ENCODE data around the gene PIEZO2.

Gene PIEZO2

DNA sequence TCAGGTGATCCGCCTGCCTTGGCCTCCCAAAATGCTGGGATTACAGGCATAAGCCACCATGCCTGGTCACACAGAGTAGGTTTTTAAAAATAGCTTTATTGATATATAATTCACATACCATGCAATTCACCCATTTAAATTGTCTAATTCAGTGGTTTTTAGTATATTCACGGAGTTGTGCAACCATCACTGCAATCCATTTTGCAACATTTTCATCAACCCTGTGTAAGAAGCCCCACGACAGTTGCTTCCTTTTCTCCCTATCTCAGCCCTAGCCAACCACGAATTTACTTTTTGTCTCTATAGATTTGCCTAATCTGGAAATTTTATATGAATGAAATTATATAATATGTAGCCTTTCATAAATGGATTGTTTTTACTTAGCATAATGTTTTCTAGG lies 357.2 kb downstream of the PIEZO2 start:
- POLR2A ChIA-PET (ENCODE audit: low non-redundant PET): no interaction called here
- CTCF ChIA-PET: interaction anchor here (0.6 kb wide), 1 partner anchor 370 kb away, joined by 3 read pairs; no protein-coding TSS in a partner anchor
- no peak for DNase-seq (ENCODE audit: low spot score)

DNA sequence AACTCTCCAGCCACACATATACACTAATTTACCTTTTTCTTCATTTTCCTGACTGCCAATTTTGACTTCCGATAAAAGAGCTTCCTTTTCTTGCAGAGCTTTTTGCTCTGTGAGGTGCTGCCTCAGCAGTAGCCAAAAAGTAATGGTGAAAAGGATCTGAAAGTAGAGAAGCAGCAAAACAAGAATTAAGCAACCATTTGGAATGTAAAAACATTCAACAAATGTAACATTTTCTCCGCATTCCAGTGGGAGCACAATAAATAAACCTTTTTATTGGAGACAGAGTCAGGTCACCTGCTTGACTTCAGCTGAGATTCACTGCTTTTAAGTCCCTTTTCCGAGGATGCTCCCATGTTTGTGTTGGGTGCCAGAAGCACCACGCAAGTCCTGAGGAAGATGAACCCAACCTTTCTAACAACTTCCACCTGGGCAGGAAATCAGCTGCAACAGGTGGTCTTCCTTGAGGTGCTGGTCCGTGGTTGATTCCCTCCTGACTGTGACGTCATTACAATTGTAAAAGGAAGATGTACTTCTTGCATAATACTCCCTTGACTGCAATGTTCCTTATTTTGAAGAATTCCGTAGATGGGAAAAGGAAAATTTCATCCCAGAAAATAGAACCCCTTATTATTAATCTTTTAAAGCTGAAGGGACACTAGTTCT lies 358.1 kb downstream of the PIEZO2 start:
- no peak overlapping the region for H3K27ac ChIP-seq
- no peak for DNase-seq (ENCODE audit: low spot score)
- POLR2A ChIA-PET (ENCODE audit: low non-redundant PET): no interaction called here
- CTCF ChIA-PET: interaction anchor here (0.6 kb wide), 2 partner anchors 312 to 371 kb away, joined by 3 to 5 read pairs; no protein-coding TSS in a partner anchor
- TF ChIP-seq, protein P1, sequence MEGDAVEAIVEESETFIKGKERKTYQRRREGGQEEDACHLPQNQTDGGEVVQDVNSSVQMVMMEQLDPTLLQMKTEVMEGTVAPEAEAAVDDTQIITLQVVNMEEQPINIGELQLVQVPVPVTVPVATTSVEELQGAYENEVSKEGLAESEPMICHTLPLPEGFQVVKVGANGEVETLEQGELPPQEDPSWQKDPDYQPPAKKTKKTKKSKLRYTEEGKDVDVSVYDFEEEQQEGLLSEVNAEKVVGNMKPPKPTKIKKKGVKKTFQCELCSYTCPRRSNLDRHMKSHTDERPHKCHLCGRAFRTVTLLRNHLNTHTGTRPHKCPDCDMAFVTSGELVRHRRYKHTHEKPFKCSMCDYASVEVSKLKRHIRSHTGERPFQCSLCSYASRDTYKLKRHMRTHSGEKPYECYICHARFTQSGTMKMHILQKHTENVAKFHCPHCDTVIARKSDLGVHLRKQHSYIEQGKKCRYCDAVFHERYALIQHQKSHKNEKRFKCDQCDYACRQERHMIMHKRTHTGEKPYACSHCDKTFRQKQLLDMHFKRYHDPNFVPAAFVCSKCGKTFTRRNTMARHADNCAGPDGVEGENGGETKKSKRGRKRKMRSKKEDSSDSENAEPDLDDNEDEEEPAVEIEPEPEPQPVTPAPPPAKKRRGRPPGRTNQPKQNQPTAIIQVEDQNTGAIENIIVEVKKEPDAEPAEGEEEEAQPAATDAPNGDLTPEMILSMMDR (conservative IDR thresholded peaks at IDR 0.05; ENCODE audit: low read depth): no peak

More for the DNA sequence above, 357.2 kb downstream of the PIEZO2 start:
- TF ChIP-seq, protein P1 (conservative IDR thresholded peaks at IDR 0.05; ENCODE audit: low read depth): no peak
- H3K27ac ChIP-seq: no peak overlapping the region

DNA sequence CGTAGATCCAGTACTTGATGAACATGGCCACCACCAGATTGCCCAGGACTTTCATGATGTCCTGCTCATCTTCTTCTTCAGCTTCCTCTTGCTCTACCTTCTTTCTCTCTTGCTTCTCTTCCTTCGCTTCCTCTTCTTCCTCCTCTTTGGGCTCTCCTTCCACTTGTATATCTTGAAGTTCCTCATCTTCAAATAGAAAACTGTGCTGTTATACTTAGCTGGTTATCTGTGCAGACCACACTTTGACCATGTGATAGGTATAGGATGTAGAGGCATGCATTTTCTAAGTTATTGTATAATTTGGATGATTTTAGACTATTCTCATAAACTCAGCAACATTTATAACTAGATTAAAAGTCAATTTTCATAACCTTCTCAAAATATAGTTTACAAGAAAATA lies 360.2 kb downstream of the PIEZO2 start:
- ChIA-PET POLR2A (ENCODE audit: low non-redundant PET) (no interaction called here), CTCF (no interaction called here)
- TF ChIP-seq, protein P1 (conservative IDR thresholded peaks at IDR 0.05; ENCODE audit: low read depth): no peak
- no peak overlapping the region for H3K27ac ChIP-seq
- DNase-seq (ENCODE audit: low spot score): no peak

DNA sequence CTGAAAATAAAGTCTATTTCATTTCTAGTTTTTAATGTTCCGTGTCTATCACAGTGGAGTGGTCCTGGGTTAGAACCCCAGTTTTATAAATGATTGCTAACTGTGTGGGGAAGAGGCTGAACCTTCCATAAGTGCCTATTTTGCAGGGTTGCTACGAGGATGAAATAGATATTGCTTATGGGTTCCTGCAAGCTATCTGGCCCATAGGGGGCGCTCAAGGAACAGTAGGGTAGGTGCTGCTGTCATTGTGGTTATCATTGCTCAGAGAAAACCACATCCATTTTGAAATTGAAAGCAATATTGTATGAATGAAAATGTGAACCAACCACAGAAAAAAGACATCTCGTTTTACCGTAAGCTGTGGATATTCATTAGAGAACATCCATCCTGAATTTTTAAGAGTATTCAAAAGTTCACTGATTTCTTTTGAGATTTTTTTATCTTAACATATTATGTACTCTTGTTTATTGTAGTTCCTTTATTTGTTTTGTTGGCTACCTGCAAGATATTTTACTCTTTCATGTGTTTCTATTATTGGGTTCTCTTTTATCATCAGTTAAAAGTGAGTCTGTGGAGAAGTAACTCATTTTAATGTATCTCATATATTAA lies 362.0 kb downstream of the PIEZO2 start:
- no peak overlapping the region for H3K27ac ChIP-seq
- DNase-seq (ENCODE audit: low spot score): peak; percentile 42
- TF ChIP-seq, protein P1 (conservative IDR thresholded peaks at IDR 0.05; ENCODE audit: low read depth): peak; percentile 62
- POLR2A ChIA-PET (ENCODE audit: low non-redundant PET): no interaction called here
- CTCF ChIA-PET: interaction anchor here (0.6 to 1.2 kb wide), 4 partner anchors 9 to 767 kb away, joined by 3 to 4 read pairs (median 4); no protein-coding TSS in a partner anchor

DNA sequence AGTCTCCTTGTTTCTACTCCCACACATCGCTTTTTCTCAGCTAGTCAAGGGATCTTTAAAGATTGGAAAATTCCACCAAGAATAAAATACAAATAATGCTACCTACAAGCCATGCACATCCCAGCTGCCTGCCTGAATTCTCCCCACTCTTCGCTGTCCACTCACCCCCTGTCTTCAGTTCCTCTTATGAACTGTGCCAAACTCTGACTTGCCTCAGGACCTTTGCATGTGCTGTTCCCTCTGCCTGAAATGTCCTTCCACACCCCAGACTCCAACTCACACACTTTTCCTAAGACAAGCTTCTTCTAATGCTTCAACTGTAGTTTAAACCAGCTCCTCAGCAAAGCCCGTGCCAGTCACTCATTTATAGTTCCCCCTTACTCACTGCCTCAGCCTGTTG lies 363.6 kb downstream of the PIEZO2 start:
- POLR2A ChIA-PET (ENCODE audit: low non-redundant PET): no interaction called here
- CTCF ChIA-PET: interaction anchor here (0.6 to 1.0 kb wide), 4 partner anchors 18 to 897 kb away, joined by 3 to 4 read pairs (median 3); no protein-coding TSS in a partner anchor

GRCh38 chr18:10784596-10785202 lies 364.7 kb downstream of the PIEZO2 start:
- ChIA-PET POLR2A (ENCODE audit: low non-redundant PET) (no interaction called here), CTCF (interaction anchor here (1.0 kb wide), 1 partner anchor 369 kb away, joined by 3 read pairs; no protein-coding TSS in a partner anchor)
- DNase-seq (ENCODE audit: low spot score): no peak
- no peak overlapping the region for H3K27ac ChIP-seq
- TF ChIP-seq, protein P1 (conservative IDR thresholded peaks at IDR 0.05; ENCODE audit: low read depth): no peak

More for the DNA sequence above, 363.6 kb downstream of the PIEZO2 start:
- TF ChIP-seq, protein P1 (conservative IDR thresholded peaks at IDR 0.05; ENCODE audit: low read depth): no peak
- H3K27ac ChIP-seq: no peak overlapping the region
- no peak for DNase-seq (ENCODE audit: low spot score)
